GM18907 (cell line): Measurements from ENCODE around the gene NAIF1.
A peak's percentile ranks its signal among the peaks of the same experiment; 100 is the strongest.
"Not testable (repeated sequence)": the region's sequence is repeated elsewhere in the genome, so short reads cannot be mapped to it uniquely, and the experiment has no call there.

Experiments used
- ATAC-seq: cut with Tn5 transposase; IDR thresholded peaks from one replicate; pipeline ENCODE4 v1.9.1; 2021; ENCODE audit warnings: mild to moderate bottlenecking, moderate library complexity; ENCODE audit not compliant: unreplicated experiment

NAIF1 gene

GRCh38 chr9:128088253-128088945 is 21.3 kb upstream of the NAIF1 start:
- ATAC-seq, result no peak

GRCh38 chr9:128087262-128087661 is 20.1 kb upstream of the NAIF1 start:
- no peak for ATAC-seq

GRCh38 chr9:128085943-128086342 is 18.8 kb upstream of the NAIF1 start:
- ATAC-seq, result no peak

GRCh38 chr9:128084746-128085145 is 17.6 kb upstream of the NAIF1 start:
- no peak for ATAC-seq

- ATAC-seq, result no peak
These were observed 15.0 kb upstream of the NAIF1 start for GRCh38 chr9:128082151-128082550.

GRCh38 chr9:128081056-128081455 is 13.9 kb upstream of the NAIF1 start:
- no peak for ATAC-seq

- ATAC-seq, result no peak
These were observed 13.1 kb upstream of the NAIF1 start for GRCh38 chr9:128080206-128080605.

- ATAC-seq, result no peak
These were observed 11.6 kb upstream of the NAIF1 start for GRCh38 chr9:128078504-128079434.

- ATAC-seq, result no peak
These were observed 10.9 kb upstream of the NAIF1 start for GRCh38 chr9:128077847-128078503.

GRCh38 chr9:128073253-128073886 is 6.2 kb upstream of the NAIF1 start:
- ATAC-seq, result no peak

- no peak for ATAC-seq
These were observed 5.3 kb upstream of the NAIF1 start for GRCh38 chr9:128072144-128073021.

GRCh38 chr9:128071475-128071874 is 4.4 kb upstream of the NAIF1 start:
- not testable (repeated sequence) for ATAC-seq

GRCh38 chr9:128070874-128071273 is 3.8 kb upstream of the NAIF1 start:
- no peak for ATAC-seq

GRCh38 chr9:128068386-128069205 is 1.5 kb upstream of the NAIF1 start:
- peak; percentile 13 for ATAC-seq

- peak; percentile 72 for ATAC-seq
These were observed 695 bp upstream of the NAIF1 start, which contains the start of gene SLC25A25 for GRCh38 chr9:128067645-128068385. SLC25A25 (plus strand) TSS chr9:128068232; CDS start chr9:128068320, 88 bp downstream.

GRCh38 chr9:128065907-128066712 is 1.0 kb downstream of the NAIF1 start:
- no peak for ATAC-seq
